ENCODE results near the gene RSF1.

Gene RSF1

DNA sequence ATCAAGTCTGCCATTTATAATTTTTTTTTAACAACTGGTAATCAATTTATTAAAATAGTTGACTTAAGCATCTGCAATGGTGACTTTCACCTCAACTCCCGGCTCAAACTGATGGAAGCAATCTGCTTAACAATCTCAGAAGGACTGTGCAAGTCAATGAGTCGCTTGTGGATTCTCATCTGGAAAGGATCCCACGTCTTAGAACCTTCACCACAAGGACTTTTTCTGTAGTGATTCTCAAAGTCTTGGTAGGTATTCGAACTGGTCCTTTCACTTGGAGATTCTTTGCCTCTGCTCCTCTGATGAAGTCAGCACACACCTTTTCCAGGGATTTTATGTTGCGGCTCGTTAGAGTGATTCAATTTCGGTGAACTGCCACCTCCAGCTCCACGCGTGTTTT is 7.3 kb downstream of the RSF1 start:
- DNase-seq (ENCODE audit: low read depth), result no peak

DNA sequence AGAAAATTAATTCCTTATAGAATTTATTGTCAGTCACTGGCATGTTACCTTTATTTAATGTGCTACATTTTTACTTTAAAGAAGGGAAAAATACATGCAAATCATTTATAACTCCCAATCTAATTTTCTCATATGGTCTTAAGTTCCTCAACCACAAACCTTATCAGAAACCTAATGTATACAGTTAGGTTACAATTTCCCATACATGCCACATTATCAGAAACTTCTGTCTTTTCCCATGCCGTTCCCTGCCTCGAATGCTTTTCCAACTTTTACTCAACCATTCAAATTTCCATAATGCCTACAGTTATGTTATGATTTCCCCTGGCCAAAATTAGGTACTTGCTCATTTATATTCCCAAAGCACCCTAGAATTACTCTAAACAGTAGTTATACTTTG is 13.5 kb downstream of the RSF1 start:
- no peak for DNase-seq (ENCODE audit: low read depth)

DNA sequence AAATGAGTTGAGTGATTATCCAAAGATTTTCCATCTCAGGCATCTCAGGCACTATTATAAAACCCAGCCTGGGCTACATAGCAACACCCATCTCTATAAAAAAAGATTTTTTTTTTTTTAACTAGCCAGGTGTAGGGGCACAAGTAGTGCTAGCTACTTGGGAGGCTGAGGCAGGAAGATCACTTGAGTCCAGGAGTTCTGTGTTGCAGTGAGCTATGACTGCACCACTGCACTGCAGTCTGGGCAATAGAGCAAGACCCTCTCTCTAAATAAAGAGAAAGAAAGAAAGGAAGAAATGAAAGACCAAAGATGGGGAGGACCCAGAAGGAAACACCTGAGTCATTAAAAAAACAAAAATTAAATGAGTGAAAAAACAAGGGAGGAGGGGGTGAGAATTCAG is 14.1 kb downstream of the RSF1 start:
- no peak for DNase-seq (ENCODE audit: low read depth)

DNA sequence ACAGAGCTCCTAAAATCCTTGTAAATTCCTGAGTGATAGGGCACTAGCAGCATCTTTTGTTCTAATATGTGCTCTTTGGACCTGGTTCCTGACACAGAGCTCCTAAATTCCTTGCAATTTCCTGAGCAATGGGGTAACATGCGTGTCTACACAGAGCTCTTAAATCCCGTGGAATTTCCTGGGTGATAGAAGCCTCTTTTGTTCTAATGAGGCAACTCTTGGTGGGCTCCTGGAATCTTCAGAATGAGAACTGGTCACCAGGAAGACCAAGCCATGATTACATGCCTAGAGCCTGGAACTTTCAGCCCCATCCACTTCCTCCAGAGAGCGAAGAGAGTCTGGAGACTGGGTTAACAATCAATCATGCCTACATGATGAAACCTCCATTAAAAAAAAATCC is 19.0 kb downstream of the RSF1 start:
- no peak for DNase-seq (ENCODE audit: low read depth)

DNA sequence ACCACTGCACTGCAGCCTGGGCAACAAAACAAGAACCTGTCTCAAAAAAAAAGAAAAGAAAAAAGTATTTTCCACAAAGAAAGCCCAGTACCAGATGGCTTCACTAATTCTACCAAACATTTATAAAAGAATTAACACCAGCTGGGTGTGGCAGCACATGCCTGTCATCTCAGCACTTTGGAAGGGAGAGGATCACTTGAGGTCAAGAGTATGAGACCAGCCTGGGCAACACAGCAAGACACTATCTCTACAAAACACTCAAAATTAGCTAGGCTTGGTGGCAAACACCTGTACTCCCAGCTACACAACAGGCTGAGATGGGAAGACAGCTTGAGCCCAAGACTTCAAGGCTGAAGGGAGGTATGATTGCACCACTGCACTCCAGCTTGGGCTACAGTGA is 20.1 kb downstream of the RSF1 start:
- no peak for DNase-seq (ENCODE audit: low read depth)

DNA sequence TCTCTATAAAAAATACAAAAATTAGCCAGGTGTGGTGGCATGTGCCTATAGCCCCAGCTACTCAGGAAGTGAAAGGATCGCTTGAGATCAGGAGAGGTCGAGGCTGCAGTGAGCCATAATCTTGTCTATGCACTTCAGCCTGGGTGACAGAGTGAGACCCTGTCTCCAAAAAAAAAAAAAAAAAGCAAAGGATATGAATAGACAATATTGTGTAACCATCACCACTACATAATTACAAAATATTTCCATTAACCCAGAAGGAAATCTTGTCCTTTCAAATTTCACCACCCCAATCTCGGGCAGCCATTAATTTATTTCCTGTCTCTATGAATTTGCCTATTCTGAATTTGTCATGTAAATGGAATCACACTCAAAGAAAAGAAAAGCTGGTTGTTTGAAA is 21.2 kb downstream of the RSF1 start:
- no peak for DNase-seq (ENCODE audit: low read depth)

DNA sequence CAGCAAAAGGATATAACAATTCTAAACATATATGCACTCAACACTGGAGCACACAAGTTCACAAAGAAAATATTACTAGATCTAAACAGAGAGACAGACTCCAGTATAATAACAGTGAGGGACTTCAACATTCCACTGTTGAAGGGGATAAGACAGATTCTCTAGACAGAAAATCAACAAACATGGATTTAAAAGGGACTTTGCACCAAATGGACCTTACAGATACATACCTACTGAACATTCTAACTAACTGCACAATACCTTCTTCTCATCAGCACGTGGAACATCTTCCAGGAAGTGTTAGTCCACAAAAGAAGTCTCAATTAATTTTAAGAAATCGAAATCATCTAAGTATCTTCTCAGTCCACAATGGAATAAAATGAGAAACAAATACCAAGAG is 26.6 kb downstream of the RSF1 start:
- DNase-seq (ENCODE audit: low read depth), result no peak

DNA sequence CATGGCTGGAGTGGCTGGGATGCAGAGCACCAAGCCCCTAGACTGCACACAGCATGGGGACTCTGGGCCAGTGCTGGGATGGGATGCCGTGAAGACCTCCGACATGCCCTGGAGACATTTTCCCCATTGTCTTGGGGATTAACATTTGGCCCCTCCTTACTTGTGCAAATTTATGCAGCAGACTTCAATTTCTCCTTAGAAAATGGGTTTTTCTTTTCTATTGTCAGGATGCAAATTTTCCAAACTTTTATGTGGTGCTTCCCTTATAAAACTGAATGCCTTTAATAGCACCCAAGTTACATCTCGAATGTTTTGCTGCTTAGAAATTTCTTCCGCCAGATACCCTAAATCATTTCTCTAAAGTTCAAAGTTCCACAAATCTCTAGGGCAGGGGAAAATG is 29.2 kb downstream of the RSF1 start:
- DNase-seq (ENCODE audit: low read depth), result no peak

DNA sequence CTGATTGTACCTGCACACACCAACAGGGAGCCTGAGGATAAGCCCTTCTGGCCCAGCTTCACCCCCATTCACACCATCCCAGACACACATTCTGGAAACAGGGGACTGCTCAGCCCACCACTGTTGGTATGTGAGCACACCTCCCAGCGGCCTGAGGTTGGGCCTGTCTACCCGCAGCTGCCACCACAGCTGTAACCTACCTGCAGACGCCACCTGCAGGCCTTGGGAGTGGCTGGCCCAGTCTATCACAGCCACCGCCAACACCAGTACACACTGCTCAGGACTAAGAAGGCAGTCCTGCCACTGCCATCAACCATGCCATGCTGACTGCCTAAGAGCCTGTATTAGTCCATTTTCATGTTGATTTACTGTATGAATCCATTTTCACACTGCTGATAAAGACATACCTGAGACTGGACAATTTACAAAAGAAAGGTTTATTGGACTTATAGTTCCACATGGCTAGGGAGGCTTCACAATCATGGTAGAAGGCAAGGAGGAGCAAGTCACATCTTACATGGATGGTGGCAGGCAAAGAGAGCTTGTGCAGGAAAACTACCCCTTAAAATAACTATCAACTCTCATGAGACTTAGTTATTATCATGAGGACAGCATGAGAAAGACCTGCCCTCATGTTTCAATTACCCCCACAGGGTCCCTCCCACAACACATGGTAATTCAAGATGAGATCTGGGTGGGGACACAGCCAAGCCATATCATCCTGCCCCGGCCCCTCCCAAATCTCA is 30.6 kb downstream of the RSF1 start:
- DNase-seq (ENCODE audit: low read depth), result no peak

DNA sequence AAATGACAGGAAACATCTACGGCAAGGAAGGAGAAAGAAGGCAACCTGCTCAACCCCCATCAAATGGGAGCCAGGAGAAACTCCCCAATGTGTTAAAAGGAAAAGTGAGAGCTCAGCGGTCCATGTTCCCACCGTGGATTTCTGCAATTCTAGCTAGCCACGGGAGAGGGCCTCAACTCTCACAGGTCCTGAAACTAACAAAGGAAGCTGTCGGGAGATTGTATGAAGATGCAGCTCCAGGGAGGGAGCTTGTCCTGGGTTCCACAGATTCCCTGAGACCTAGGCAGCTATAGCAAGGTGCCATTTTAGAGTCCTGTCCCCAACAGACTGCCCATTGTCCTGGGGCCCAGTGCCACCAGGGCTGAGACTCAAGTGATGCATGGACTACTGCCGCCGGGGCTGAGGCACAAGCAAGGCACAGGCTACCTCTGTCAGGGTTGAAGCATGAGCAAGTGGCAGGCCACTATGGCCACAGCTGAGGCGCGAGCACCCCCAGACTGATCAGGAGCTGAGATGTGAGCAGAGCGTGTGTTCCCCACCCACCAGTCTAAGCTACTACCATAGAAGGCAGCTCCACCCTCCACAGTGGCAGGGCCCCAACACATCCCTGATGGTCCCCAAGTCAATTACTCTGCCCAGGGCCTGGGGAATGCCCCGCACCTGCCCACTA is 31.3 kb downstream of the RSF1 start:
- DNase-seq (ENCODE audit: low read depth), result no peak

DNA sequence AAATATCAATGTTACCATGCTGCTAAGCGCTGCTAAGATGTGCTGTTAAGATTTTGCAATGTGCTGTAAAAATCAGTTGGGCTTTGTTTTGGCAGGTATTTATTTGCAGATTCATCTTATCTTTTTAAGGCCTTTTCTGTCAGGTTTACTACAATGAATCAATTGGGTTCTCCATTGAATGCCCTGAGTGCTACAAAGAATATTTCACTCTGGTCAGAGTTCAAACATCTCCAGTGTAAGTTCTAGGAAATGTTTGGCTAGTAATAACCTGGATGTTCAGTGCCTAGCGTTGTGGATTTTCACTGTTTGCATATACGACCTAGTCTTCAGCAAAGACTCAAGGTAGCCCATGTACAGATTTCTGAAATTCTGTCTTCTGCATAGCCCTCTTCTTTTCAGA is 36.0 kb downstream of the RSF1 start:
- no peak for DNase-seq (ENCODE audit: low read depth)

DNA sequence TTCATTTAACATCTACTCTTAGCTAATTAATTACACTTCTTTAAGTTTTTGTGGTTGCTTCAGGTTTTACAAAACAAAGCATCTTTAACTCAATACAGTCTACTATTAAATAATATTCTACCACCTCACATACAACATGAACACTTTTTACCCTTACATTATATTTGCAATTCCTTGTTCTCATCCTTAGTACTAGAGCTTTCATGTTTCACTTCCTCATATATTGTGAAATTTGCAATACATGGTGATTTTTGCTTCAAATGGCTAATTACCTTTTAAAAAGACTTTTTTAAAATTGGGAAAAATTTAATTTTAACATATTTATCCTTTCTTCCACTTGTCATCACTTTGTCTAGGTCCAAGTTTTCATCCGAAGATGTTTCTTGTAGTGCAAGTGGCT is 37.5 kb downstream of the RSF1 start:
- DNase-seq (ENCODE audit: low read depth), result no peak

DNA sequence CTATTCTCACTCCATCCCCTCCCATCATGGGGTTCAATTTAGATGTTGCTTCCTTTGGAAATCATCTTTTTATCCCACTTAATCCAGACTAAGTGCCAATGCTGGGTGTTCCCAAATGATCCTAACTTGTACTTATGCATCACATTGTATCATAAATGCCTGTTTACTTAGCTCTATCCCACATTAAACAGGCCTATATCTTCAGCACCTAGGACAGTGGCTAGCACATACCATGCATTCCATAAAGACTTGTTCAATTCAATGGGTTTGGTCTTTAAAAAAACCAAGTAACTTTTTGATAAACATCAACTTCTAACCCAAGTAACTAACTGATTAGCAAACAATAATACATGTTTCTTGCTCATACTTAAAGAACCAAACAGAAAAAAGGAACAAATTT is 40.6 kb downstream of the RSF1 start:
- no peak for DNase-seq (ENCODE audit: low read depth)

DNA sequence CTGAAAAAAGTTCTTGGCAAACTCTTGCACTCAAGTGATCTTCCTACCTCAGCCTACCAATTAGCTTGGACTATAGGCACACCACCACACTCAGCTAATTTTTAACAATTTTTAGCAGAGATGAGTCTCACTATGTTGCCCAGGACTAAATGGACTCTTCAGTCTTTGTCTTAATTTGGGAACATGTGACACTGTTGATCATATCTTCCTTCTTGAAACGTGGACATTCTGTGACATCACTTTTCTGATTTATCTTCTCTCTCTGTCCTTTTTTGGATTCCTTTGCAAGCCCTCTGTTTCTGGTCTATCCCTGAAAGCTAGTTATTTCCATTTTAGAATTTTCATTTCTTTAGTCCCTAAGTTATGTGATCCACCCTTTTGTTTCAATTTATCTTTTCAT is 42.0 kb downstream of the RSF1 start:
- no peak for DNase-seq (ENCODE audit: low read depth)

DNA sequence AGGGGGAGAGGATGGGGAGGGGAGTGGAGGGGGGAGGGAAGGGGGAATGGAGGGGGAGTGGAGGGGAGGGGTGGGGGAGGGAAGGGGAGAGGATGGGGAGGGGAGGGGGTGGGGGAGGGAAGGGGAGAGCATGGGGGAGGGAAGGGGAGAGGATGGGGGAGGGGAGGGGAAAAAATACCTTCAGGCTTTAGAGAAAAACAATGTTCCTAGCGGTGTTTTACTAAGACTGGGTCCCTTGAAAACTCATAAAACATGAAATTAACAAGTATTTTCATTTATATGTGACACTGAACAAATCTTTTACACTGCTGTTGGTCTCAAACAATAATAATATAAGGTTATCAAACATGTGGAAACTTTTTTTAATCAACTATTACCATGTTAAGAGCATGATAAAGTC is 42.4 kb downstream of the RSF1 start:
- DNase-seq (ENCODE audit: low read depth), result no peak

DNA sequence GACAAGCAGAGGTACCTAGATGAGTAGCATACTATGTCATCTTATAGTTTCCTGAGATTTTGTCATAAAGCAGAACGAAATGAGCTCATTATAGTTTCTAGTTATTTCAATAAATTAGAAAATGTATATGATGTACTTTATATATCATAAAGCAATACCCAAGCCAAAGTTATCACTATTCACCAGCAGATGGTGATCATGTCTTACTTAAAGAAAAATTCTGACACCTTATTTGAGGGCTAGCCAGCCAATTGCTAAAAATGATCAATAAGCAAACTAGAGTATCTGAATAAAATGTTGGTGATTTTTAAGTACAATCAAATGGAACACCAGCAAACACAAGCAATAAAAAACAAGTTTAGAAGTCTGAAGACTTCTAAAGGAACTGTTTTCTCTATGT is 44.1 kb downstream of the RSF1 start:
- no peak for DNase-seq (ENCODE audit: low read depth)

DNA sequence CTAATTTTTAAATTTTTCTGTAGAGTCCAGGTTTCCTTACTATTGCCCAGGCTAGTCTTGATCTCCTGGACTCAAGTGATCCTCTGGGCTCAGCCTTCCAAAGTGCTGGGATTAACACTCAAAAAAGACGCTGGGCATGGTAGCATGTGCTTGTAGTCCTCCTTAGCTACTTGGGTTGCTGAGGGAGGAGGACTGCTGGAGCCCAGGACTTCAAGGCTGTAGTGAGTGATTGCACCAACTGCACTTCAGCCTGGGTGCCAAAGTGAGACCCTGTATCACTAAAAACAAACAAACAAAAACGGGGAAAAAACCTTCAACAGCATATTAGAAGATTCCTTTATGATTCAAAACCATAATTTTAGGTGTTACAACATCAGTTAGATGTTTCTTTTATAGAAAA is 44.6 kb downstream of the RSF1 start:
- DNase-seq (ENCODE audit: low read depth), result no peak

DNA sequence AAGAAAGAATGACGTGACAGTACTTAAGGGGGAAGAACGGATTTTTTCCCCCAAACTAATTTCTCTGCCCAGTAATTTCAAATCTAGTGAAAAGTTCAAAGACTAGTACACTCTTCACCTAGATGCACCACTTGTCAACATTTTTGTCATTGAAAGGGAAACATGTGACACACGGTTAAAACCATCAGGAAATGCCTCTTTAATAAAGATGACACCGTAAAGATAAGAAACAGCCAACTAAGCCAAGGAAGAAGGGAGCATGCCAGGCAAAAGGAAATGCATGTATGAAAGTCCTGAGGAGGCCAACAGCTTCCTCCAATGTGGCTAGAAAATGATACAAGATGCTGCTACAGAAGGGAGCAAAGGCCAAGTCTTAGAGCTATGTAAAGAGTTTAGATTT is 49.4 kb downstream of the RSF1 start:
- DNase-seq (ENCODE audit: low read depth), result no peak

DNA sequence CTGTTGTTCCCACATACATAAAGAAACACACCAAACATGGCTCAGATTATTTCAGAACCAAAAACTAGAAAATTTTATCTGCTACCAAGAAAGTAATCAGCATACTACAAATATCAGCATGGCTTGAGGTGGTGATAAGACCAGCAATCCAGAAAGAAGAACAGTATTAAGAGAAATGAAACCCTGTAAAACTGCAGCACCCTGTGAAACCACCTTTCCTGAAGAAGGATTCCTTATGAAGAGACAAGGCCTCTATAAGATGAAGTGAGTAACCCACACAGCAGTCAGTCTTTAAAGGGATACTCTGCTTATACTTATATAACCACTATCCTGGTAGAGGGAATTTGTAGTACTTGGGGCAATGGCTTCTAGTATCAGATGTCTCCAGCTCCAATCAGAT is 49.9 kb downstream of the RSF1 start:
- DNase-seq (ENCODE audit: low read depth), result no peak

DNA sequence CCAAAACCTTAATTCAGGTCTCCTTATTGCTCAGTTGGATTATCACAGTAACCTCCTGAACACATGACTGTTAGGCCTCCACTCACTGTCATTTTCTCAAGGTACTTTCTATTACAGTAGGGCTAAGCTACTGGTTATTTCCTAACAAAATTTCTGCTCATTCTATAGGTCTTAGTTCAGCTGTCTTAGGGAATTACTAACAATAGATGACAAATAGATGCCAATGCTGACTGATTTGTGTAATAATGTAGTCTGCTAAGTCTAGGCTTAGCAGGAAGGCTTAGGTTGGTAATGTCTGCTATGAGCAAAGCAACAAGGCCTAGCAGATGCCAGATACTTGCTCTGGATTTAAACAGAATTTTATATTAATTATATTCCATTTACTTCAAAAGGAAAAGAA is 58.1 kb downstream of the RSF1 start:
- no peak for DNase-seq (ENCODE audit: low read depth)

DNA sequence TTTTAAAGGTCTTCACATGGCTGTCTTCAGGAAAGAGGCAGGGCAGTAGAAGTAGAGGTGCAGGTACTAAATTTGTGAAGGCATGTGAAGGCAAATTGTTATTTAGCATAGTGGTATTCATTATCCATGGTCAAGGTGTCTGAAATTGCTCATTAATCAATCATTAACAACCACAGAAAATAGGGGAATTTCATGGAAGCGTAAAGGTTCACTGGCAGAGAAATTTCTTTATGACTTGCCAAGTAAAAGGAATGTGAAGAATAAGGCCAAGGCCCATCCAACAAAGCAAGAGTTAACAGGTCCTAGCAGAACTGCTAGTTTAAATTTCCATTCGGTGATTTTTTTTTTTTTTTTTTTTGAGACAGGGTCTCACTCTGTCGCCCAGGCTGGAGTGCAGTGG is 59.0 kb downstream of the RSF1 start:
- no peak for DNase-seq (ENCODE audit: low read depth)

DNA sequence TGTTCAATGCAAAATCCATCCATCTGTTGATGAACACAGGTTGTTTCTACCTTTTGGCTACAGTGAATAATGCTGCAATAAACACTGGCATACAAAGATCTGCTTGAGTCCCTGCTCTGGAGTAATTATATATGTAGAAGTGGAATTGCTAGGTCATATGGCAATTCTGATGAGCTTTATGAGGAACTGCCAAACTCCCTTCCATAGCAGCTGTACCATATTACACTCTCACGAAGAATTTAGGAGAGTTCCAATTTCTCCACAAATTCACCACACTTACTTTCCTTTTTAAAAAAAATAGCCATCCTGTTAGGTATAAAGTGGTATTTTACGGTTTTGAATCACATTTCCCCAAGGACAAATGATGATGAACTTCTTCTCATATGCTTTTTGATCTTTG is 62.2 kb downstream of the RSF1 start:
- DNase-seq (ENCODE audit: low read depth), result no peak

DNA sequence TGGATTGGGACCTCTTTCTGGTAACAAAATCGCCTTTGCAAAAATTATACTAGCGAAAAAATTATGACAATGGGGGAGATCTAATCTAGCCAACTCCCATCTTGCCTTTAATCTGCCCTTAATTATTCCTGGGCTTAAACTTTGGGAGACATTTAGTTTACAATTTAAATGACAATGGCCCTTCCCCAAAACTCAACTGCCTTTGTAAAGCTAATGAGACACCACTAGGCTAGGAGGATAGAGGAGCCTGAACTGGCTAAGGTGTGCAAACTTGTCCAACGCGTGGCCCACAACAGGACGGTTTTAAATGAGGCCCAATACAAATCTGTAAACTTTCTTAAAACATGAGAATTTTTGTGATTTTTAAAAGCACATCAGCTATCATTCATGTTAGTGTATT is 67.3 kb downstream of the RSF1 start:
- no peak for DNase-seq (ENCODE audit: low read depth)

DNA sequence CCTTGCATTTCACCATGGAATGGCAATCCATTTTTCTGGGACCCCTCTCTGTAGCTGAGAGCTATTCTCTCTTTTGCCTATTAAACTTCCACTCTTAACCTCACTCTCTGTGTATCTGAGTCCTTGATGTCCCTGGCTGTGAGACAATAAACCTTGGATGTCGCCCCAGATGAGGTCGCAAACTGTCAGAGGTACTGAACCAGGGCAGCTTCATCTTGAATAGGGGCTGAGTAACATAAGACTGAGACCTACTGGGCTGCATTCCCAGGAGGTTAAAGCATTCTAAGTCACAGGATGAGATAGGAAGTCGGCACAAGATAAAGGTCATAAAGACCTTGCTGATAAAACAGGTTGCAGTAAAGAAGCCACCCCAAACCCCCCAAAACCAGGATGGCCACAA is 68.0 kb downstream of the RSF1 start:
- no peak for DNase-seq (ENCODE audit: low read depth)

Data from activated T-cell treated with anti-CD3 and anti-CD28 coated beads for 24 hours (primary cell).